C4-2B (cell line): ENCODE results near the gene HIF1AN.

Source experiments
- ZFX ChIP-seq: fragments of 450-650 bp; IDR thresholded peaks from 2 replicates; pipeline ENCODE4 v1.6.1; 2017
- TF ChIP-seq, protein P1 (sequence below): fragments of 450-650 bp; conservative IDR thresholded peaks from 2 replicates; pipeline ENCODE4 v1.5.1; 2017; ENCODE audit warnings: mild to moderate bottlenecking

GRCh38 chr10:100534726-100535125 lies 1.0 kb upstream of the HIF1AN start:
- TF ChIP-seq, protein P1, sequence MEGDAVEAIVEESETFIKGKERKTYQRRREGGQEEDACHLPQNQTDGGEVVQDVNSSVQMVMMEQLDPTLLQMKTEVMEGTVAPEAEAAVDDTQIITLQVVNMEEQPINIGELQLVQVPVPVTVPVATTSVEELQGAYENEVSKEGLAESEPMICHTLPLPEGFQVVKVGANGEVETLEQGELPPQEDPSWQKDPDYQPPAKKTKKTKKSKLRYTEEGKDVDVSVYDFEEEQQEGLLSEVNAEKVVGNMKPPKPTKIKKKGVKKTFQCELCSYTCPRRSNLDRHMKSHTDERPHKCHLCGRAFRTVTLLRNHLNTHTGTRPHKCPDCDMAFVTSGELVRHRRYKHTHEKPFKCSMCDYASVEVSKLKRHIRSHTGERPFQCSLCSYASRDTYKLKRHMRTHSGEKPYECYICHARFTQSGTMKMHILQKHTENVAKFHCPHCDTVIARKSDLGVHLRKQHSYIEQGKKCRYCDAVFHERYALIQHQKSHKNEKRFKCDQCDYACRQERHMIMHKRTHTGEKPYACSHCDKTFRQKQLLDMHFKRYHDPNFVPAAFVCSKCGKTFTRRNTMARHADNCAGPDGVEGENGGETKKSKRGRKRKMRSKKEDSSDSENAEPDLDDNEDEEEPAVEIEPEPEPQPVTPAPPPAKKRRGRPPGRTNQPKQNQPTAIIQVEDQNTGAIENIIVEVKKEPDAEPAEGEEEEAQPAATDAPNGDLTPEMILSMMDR: no peak
- TF ChIP-seq ZFX: no peak
